Adrenal gland (tissue), 12 donors: Measurements from ENCODE around the gene C19orf47. TPM values are rescaled to one million over a fixed set of nuclear protein-coding genes. Genes with fewer than 3 reads are reported as not detected.

Experiments used
- DNase-seq, 7 donors: peaks; one replicate each; pipeline ENCODE4 v3.0.0-alpha.2; 2019 to 2020
- H3K27ac ChIP-seq, 5 donors: fragments of 200-600 bp; sonication (generic) in 4 of 5; 1 replicate in 3 of 5; 2 replicates in 2 of 5; pipeline versions ENCODE4 v1.5.1 to v1.8.0; 2016 to 2020; ENCODE audit warnings: mild to moderate bottlenecking in 1 of 5
- H3K27me3 ChIP-seq: fragments of 200-600 bp; 2 replicates; pipeline ENCODE4 v1.8.0; 2021
- H3K36me3 ChIP-seq, 2 donors: fragments of 200-600 bp; replicated peaks in 1 of 2; 1 replicate in 1 of 2; 2 replicates in 1 of 2; pipeline versions ENCODE4 v1.5.1 to v1.8.0; 2018 to 2022
- H3K4me1 ChIP-seq, 2 donors: fragments of 200-600 bp; replicated peaks in 1 of 2; 1 replicate in 1 of 2; 2 replicates in 1 of 2; pipeline versions ENCODE4 v1.5.1 to v1.8.0; 2018 to 2021
- H3K4me3 ChIP-seq, 4 donors: fragments of 200-600 bp; sonication (generic) in 3 of 4; one replicate each; pipeline ENCODE4 v1.5.1; 2016 to 2018
- H3K9me3 ChIP-seq, 3 donors: fragments of 200-600 bp; sonication (generic) in 1 of 3; replicated peaks in 1 of 3; 1 replicate in 2 of 3; 2 replicates in 1 of 3; pipeline versions ENCODE4 v1.5.1 to v1.8.0; 2016 to 2021
- CTCF ChIP-seq, 6 experiments: fragments of 450-650 bp in 4 of 6; fragments of 200-600 bp in 2 of 6; sonication (generic) in 1 of 6; IDR thresholded peaks; 1 replicate in 5 of 6; 2 replicates in 1 of 6; pipeline versions ENCODE4 v1.5.1 to v1.8.0; 2016 to 2021; ENCODE audit warnings: antibody characterized with exemption in 6 of 6, mild to moderate bottlenecking in 2 of 6, moderate library complexity in 1 of 6
- POLR2A ChIP-seq, 2 donors: fragments of 450-650 bp; IDR thresholded peaks; one replicate each; pipeline ENCODE4 v1.6.1; 2017; ENCODE audit warnings: antibody characterized with exemption in 2 of 2, mild to moderate bottlenecking in 2 of 2, moderate library complexity in 1 of 2
- WGBS, 4 donors: extraction: QIAGEN DNeasy Blood & Tissue Kit in 2 of 4; methylation state at CpG; one replicate each; pipeline versions ENCODE4 v1.1.5 to v1.1.7; 2013 to 2017; 5-methylcytosine and 5-hydroxymethylcytosine counted together
- intact Hi-C, 2 donors: fragments of 100-400 bp; cut with DNase I; formaldehyde crosslinking; loops; one replicate each; pipeline versions ENCODE4 v1.14.1 to v1.15.0; 2022 to 2023
- polyA plus RNA-seq, 3 donors: library from polyadenylated mRNA; stranded (reverse); fragments of 200-250 nt in 2 of 3; fragments of 350-450 nt in 1 of 3; fragmentation: Illumina TruSeq in 1 of 3; extraction: RNeasy Lipid Tissue Mini Kit (QIAGEN cat#74804) in 1 of 3; gene quantifications; one replicate each; pipeline ENCODE4 v1.2.3, GENCODE V29; 2013 to 2014
- total RNA-seq, 9 donors: library from RNA; depleted of rRNA in 4 of 9; stranded (reverse); fragments of >200 nt in 4 of 9; fragments of 120-200 nt in 1 of 9; fragmentation: NEBNext Ultra II Directional in 1 of 9; extraction: Animal tissue kit (Norgen Biotek cat#: 25700) in 1 of 9; gene quantifications; one replicate each; pipeline versions ENCODE4 v1.1.0 to v1.2.4, GENCODE V29; 2013 to 2023
- donor health status: healthy with polysubstance abuse.
- donor health status: Bipolar disorder and iron deficiency.
- donor health status: DM: yes; HTN: yes; CAD: no.
- donor health status: DM: no; HTN: no; CAD: no.
- donor health status: DM: no; HTN: no; CAD: no.
- donor health status: DM: yes; HTN: yes; CAD: no.

Gene C19orf47
- total and polyA plus RNA-seq, 12 donors = 7.0 to 20.9 (median 14.6) TPM

- 94 to 100% (median 95%) methylated on average over 5 of the region's 5 CpGs for WGBS, 4 donors
- no peak for TF ChIP-seq CTCF (IDR thresholded peaks at IDR 0.05)
- Histone ChIP-seq H3K4me1 (peaks cover 13 to 14% of the 10 kb centered on the region in 2 donors), H3K27ac (no peak overlapping the region), H3K27me3 (no peaks in the 10 kb centered on the region), H3K9me3 (no peaks in the 10 kb centered on the region), H3K36me3 (peaks cover 0 to 29% of the 10 kb centered on the region in 2 donors), H3K4me3 (no peak overlapping the region)
- DNase-seq = no peak
- intact Hi-C loops = no loop called here
Observed at GRCh38 chr19:40337594-40337993, 10.6 kb downstream of the C19orf47 start.

GRCh38 chr19:40337107-40337506 lies 11.1 kb downstream of the C19orf47 start:
- 73 to 78% (median 75%) methylated on average over 2 of the region's 2 CpGs for WGBS, 4 donors
- Histone ChIP-seq H3K4me1 (peaks cover 8 to 9% of the 10 kb centered on the region in 2 donors), H3K4me3 (no peak overlapping the region), H3K9me3 (no peaks in the 10 kb centered on the region), H3K36me3 (peaks cover 0 to 34% of the 10 kb centered on the region in 2 donors), H3K27me3 (no peaks in the 10 kb centered on the region), H3K27ac (no peak overlapping the region)
- intact Hi-C loops = no loop called here
- TF ChIP-seq POLR2A (IDR thresholded peaks at IDR 0.05) (no peak), CTCF (IDR thresholded peaks at IDR 0.05) (no peak)
- no peak for DNase-seq

GRCh38 chr19:40336601-40336900 lies 11.6 kb downstream of the C19orf47 start:
- intact Hi-C loops = no loop called here
- Histone ChIP-seq H3K27me3 (no peaks in the 10 kb centered on the region), H3K9me3 (no peaks in the 10 kb centered on the region), H3K36me3 (peaks cover 0 to 40% of the 10 kb centered on the region in 2 donors), H3K27ac (no peak overlapping the region), H3K4me1 (peaks cover 3 to 4% of the 10 kb centered on the region in 2 donors), H3K4me3 (no peak overlapping the region)
- no peak for DNase-seq
- no peak for TF ChIP-seq CTCF (IDR thresholded peaks at IDR 0.05)
- TF ChIP-seq POLR2A (IDR thresholded peaks at IDR 0.05) = no peak
- WGBS, 4 donors = 86 to 100% (median 93%) methylated on average over 2 of the region's 2 CpGs

- no peak for DNase-seq
- Histone ChIP-seq H3K36me3 (peaks cover 0 to 45% of the 10 kb centered on the region in 2 donors), H3K27me3 (no peaks in the 10 kb centered on the region), H3K4me1 (no peaks in the 10 kb centered on the region), H3K4me3 (no peak overlapping the region), H3K9me3 (no peaks in the 10 kb centered on the region), H3K27ac (no peak overlapping the region)
- WGBS, 4 donors = 90 to 97% (median 94%) methylated on average over 12 to 15 of the region's 15 CpGs
- TF ChIP-seq POLR2A (IDR thresholded peaks at IDR 0.05) (no peak), CTCF (IDR thresholded peaks at IDR 0.05) (no peak)
- intact Hi-C loops = no loop called here
Observed at GRCh38 chr19:40335855-40336600, 12.2 kb downstream of the C19orf47 start.
